Thyroid gland (tissue), 4 donors: ENCODE data around the gene HOXB7.

Experiments
- POLR2A ChIP-seq, 2 donors: fragments of 450-650 bp; IDR thresholded peaks; one replicate each; pipeline ENCODE4 v1.6.1; 2017; ENCODE audit warnings: antibody characterized with exemption in 2 of 2, mild to moderate bottlenecking in 2 of 2, moderate library complexity in 1 of 2
- TF ChIP-seq, protein P1 (sequence below), 6 experiments: fragments of 200-600 bp in 3 of 6; fragments of 450-650 bp in 3 of 6; sonication (generic) in 3 of 6; IDR thresholded peaks; one replicate each; pipeline ENCODE4 v1.5.1; 2016 to 2019; ENCODE audit warnings: antibody characterized with exemption in 6 of 6, mild to moderate bottlenecking in 2 of 6, inconsistent platforms in 1 of 6, moderate library complexity in 1 of 6

DNA sequence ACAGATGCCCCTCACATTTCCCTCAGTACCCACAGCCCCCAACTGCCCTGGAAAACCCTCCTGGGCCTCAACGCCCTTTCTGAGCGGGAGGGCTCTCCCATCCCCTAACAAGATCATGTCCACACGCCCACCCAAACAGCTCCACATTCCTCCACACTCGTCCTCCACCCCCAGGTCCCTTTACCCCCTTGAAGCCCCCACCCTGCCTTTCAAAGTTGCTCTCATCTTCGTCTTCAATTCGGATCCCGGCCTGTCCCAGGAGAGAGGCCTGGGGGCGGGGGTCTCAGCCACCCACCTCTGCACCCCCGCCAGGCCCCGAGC, 47.0 kb downstream of the HOXB7 start:
- TF ChIP-seq, protein P1, sequence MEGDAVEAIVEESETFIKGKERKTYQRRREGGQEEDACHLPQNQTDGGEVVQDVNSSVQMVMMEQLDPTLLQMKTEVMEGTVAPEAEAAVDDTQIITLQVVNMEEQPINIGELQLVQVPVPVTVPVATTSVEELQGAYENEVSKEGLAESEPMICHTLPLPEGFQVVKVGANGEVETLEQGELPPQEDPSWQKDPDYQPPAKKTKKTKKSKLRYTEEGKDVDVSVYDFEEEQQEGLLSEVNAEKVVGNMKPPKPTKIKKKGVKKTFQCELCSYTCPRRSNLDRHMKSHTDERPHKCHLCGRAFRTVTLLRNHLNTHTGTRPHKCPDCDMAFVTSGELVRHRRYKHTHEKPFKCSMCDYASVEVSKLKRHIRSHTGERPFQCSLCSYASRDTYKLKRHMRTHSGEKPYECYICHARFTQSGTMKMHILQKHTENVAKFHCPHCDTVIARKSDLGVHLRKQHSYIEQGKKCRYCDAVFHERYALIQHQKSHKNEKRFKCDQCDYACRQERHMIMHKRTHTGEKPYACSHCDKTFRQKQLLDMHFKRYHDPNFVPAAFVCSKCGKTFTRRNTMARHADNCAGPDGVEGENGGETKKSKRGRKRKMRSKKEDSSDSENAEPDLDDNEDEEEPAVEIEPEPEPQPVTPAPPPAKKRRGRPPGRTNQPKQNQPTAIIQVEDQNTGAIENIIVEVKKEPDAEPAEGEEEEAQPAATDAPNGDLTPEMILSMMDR (IDR thresholded peaks at IDR 0.05) = no peak
- no peak for TF ChIP-seq POLR2A (IDR thresholded peaks at IDR 0.05)
